Osteoblast (primary cell): ENCODE results near the gene GTF3C5. TPM values are rescaled to one million over a fixed set of nuclear protein-coding genes. Genes with fewer than 3 reads are reported as not detected.

Source experiments
- DNase-seq: peaks from one replicate; pipeline ENCODE4 v3.0.0; 2011; ENCODE audit warnings: low spot score, mixed read lengths; ENCODE audit not compliant: insufficient read length; ENCODE audit errors: missing footprints
- H2AFZ ChIP-seq: 2 replicates; pipeline ENCODE4 v1.6.0; 2011; ENCODE audit warnings: mild to moderate bottlenecking, low read length
- H3K27ac ChIP-seq: 2 replicates; pipeline ENCODE4 v1.5.1; 2011; ENCODE audit warnings: mild to moderate bottlenecking, low read depth, low read length, moderate library complexity
- H3K27me3 ChIP-seq: 2 replicates; pipeline ENCODE4 v1.6.0; 2012; ENCODE audit warnings: mild to moderate bottlenecking, control low read depth, inconsistent platforms, low read length, moderate library complexity; ENCODE audit not compliant: insufficient read depth
- H3K36me3 ChIP-seq: 2 replicates; pipeline ENCODE4 v1.5.1; 2011; ENCODE audit warnings: mild to moderate bottlenecking, low read length, control low read depth, moderate library complexity; ENCODE audit not compliant: insufficient read depth
- H3K4me1 ChIP-seq: 2 replicates; pipeline ENCODE4 v1.5.1; 2011; ENCODE audit warnings: mild to moderate bottlenecking, low read length, control low read depth, moderate library complexity; ENCODE audit not compliant: insufficient read depth
- H3K4me2 ChIP-seq: 2 replicates; pipeline ENCODE4 v1.6.0; 2011; ENCODE audit warnings: mild to moderate bottlenecking, low read length; ENCODE audit not compliant: insufficient read depth
- H3K4me3 ChIP-seq: fragments of 200-600 bp; sonication (generic); 3 replicates; pipeline ENCODE4 v1.5.1; 2012; ENCODE audit warnings: mild to moderate bottlenecking, low read length, inconsistent platforms; ENCODE audit not compliant: insufficient read depth
- H3K79me2 ChIP-seq: 2 replicates; pipeline ENCODE4 v1.6.0; 2012; ENCODE audit warnings: mild to moderate bottlenecking, low read length, control low read depth, inconsistent platforms; ENCODE audit not compliant: insufficient read depth
- H3K9me3 ChIP-seq: 2 replicates; pipeline ENCODE4 v1.5.1; 2011; ENCODE audit warnings: low read depth, low read length, control low read depth
- H4K20me1 ChIP-seq: 2 replicates; pipeline ENCODE4 v1.6.0; 2012; ENCODE audit warnings: mild to moderate bottlenecking, low read length, control low read depth; ENCODE audit not compliant: insufficient read depth
- CTCF ChIP-seq: IDR thresholded peaks from 2 replicates; pipeline ENCODE4 v1.5.1; 2011; ENCODE audit warnings: mild to moderate bottlenecking, low read depth, low read length, moderate library complexity; ENCODE audit errors: extremely low read depth
- total RNA-seq: library from RNA; depleted of rRNA; stranded (reverse); fragments of >200 nt; gene quantifications from 2 replicates; pipeline ENCODE4 v1.2.3, GENCODE V29; 2012

Gene GTF3C5
- total RNA-seq, 1 donor = 31.8 TPM

GRCh38 chr9:133002147-133003070 lies 28.4 kb upstream of the GTF3C5 start:
- H3K36me3 ChIP-seq = no peaks in the 10 kb centered on the region
- H3K4me2 ChIP-seq = no peak overlapping the region
- H3K4me3 ChIP-seq = no peak overlapping the region
- H3K9me3 ChIP-seq = no peaks in the 10 kb centered on the region
- no peak overlapping the region for H3K27ac ChIP-seq
- no peak overlapping the region for H2AFZ ChIP-seq
- H3K4me1 ChIP-seq = peaks cover 3% of the 10 kb centered on the region
- TF ChIP-seq CTCF = no peak
- peaks cover 27% of the 10 kb centered on the region for H3K27me3 ChIP-seq
- peak; percentile 26 for DNase-seq
- no peaks in the 10 kb centered on the region for H4K20me1 ChIP-seq
- no peaks in the 10 kb centered on the region for H3K79me2 ChIP-seq

GRCh38 chr9:133003071-133003461 lies 27.7 kb upstream of the GTF3C5 start:
- TF ChIP-seq CTCF = no peak
- Histone ChIP-seq H3K9me3 (no peaks in the 10 kb centered on the region), H3K27ac (no peak overlapping the region), H3K36me3 (no peaks in the 10 kb centered on the region), H2AFZ (no peak overlapping the region), H3K4me2 (no peak overlapping the region), H3K79me2 (no peaks in the 10 kb centered on the region), H3K4me3 (no peak overlapping the region), H4K20me1 (no peaks in the 10 kb centered on the region), H3K4me1 (no peaks in the 10 kb centered on the region), H3K27me3 (peaks cover 27% of the 10 kb centered on the region)
- no peak for DNase-seq

- no peaks in the 10 kb centered on the region for H3K9me3 ChIP-seq
- DNase-seq = no peak
- H2AFZ ChIP-seq = no peak overlapping the region
- H3K36me3 ChIP-seq = no peaks in the 10 kb centered on the region
- TF ChIP-seq CTCF = no peak
- peaks cover 27% of the 10 kb centered on the region for H3K27me3 ChIP-seq
- no peak overlapping the region for H3K27ac ChIP-seq
- H3K4me2 ChIP-seq = no peak overlapping the region
- no peaks in the 10 kb centered on the region for H3K79me2 ChIP-seq
- H3K4me3 ChIP-seq = no peak overlapping the region
- H4K20me1 ChIP-seq = no peaks in the 10 kb centered on the region
- H3K4me1 ChIP-seq = no peaks in the 10 kb centered on the region
These were observed 27.1 kb upstream of the GTF3C5 start for GRCh38 chr9:133003671-133004090.
